GM12801 (cell line): ENCODE data around the gene IFT25.

Source experiments
- TF ChIP-seq, protein P1 (sequence below): IDR thresholded peaks from one replicate; pipeline ENCODE4 v1.5.1; 2011; ENCODE audit warnings: control low read depth; ENCODE audit not compliant: insufficient read length; ENCODE audit errors: extremely low read depth

IFT25 gene

DNA sequence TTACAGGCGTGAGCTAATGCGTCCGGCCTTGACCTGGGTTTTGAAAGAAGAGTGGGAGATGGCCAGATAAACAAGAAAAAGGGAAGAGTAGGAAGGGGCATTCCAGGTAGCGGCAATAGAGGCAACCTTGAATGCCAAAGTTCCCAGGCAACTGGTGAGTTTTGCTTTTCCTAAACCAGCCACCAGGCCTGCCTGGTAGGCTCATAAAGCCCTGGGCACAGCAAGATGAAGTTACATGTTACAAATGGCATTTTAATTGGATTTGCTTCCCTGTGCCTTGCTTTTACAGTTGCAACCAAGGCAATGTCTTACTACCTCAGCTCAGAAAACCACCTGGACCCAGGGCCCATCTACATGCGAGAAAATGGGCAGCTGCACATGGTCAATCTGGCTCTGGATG lies 6.2 kb upstream of the IFT25 start:
- TF ChIP-seq, protein P1, sequence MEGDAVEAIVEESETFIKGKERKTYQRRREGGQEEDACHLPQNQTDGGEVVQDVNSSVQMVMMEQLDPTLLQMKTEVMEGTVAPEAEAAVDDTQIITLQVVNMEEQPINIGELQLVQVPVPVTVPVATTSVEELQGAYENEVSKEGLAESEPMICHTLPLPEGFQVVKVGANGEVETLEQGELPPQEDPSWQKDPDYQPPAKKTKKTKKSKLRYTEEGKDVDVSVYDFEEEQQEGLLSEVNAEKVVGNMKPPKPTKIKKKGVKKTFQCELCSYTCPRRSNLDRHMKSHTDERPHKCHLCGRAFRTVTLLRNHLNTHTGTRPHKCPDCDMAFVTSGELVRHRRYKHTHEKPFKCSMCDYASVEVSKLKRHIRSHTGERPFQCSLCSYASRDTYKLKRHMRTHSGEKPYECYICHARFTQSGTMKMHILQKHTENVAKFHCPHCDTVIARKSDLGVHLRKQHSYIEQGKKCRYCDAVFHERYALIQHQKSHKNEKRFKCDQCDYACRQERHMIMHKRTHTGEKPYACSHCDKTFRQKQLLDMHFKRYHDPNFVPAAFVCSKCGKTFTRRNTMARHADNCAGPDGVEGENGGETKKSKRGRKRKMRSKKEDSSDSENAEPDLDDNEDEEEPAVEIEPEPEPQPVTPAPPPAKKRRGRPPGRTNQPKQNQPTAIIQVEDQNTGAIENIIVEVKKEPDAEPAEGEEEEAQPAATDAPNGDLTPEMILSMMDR = no peak

DNA sequence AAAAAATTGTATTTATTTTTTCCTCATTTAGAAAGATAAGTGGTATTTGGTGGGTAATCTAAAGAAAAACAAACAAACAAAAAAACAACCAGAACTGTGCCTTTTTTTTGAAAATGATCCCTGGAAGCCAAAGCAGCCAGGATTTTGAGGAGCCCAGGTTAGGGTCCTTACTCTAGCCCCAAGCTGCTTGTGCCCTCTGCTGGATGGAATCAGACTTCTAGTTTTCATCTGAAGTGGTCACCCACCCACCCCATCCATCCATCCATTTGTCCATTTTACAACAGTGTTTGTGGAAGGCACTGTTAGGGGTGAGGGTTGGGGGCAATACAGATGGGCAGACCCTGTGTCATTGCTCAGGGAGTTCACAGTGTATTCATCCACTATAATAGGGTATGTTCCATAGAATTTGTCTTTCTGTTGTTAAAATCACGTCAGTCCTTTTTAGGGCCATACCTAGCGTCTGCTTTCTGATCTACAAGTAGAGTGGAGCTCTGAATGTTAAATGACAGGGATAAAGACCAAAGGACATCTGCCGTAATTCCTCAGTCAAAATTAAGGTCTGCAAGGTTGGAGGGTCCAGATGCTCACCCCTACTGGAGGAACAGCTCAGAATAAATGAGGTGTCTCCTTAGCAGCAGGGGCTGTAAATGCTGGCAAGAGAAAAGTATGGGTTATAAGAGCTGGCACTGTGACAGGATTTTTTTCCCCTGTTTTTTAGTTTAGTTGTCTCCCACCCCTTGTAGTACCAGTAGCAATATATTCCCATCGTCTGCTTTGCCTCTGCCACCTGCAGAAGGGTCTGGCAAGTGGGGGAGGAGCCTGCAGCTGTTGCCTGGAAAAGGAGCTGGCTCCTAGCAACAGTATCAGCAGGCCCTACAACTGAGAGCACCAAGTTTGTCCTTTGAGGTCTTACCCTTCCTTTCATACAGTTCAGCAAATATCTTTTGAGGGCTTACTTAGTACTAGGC lies 3.8 kb upstream of the IFT25 start:
- TF ChIP-seq, protein P1 = no peak

DNA sequence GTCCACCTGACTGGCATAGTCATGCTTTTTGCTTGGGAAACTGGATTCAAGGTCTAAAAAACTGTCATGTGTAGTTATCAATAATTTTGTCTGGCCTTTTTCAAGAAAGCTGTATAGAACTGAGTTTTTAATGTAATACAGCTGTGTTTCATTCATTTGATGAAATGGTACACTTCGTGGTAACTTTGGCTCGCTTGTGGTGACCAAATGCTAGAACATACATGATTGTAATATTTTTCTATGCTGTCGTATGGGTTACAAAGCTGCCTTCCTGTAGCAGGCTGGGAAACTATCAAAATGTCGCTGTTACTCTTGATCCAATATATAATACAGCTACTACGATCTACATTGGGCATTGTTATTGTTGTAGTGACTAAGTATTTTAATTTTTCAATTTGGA lies 2.8 kb upstream of the IFT25 start:
- TF ChIP-seq, protein P1 = no peak

DNA sequence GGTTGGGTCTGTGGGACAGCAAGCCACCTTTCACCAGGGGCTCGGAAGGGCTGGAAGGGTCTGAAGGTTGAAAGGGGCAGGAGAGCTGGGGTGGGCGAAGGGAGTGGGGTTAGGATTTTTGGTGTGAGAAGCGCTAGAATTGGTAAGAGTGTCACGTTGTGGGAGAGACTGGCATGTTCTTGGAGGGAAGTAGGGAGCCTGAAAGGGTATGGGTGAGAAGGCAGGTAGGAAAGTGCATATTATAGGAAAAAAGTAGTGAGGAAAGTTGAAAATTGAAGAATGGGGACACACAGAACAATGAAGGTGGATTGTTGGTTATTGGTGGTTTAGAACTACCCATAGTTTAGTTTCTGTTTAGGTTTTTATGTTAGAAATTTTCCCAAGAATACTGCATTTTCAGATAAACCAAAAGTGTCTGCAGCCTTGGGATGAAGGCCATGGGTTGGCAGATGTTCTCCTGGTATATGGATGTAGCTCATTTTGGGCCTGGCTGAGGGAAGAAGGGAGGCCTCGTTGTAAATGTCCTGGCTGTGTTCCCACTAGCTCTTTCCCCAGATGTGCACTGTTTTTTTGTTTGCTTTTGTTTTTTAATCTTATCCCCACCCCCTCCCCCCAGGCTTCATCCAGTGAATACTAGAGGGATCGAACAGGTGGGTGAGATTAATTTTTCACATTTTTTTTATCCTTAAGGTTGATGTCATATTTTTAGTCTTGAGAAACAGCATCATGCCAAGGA lies 1.8 kb upstream of the IFT25 start:
- TF ChIP-seq, protein P1 = no peak

DNA sequence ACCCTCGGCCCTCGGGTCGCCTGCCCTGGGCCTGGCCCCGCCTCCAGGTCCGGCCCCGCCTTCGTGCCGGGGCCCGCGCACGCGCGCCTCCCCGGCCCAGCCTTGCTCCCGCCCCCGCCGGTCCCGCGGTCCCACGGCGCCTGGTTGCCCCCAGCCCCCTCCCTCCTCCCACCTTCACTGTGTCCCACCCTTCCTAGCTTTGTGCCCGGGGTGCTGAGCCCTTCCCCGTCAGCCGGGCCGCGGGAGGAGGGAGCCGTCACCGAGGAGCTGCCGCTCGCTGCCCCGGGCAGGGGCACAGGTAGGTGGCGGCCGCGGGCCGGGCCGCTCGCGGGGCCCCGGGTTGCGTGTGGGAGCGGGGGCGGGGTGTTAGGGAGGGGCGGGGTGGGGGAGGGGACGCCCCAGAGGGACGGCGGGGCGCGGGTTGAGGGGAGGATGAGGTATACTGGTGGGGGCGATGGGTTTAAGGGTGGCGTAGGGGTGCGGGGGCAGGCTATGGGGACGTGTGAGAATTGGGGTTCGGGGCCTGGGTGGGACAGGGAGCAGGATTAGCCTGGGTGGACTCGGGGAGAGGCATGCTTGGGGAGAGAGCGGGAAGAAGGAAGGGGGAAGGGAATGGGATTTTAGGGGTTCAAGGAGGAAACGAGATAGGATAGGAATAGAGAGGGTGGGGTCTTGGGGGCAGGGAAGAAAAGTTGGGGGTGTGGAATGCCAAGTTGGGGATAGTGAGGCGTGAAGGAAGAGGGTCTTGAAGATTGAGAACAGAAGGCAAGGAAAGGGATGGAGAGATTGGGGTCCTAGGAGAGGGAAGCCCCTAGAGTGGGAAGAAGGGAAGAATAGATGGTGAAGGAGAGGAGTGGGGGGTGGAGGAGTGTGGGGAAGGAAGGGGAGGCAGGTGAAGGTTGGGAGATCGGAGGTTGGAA lies 1.0 kb upstream of the IFT25 start, which contains the start of gene LRRC42:
Gene LRRC42 (plus strand): TSS at position 99 of the 920 bp plus-strand sequence. CDS start 5,650 bp downstream, outside the sequence.
- TF ChIP-seq, protein P1 = no peak

DNA sequence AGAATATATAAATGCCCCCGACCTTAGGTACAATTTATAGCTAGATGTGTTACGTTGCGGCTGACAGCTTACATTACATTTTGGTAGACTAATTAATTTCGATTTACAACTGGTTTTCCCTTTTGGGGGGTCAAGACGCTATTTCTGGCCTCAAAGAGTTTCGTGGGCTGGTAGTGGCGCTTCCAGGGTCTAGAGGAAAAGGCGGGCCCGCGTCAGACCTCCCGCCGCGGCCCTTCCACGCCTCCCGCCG lies 391 bp downstream of the IFT25 start:
- TF ChIP-seq, protein P1 = no peak
